CD4-positive, alpha-beta T cell treated with Interleukin-17A for 4 hours (primary cell): ENCODE data around the gene MARCHF9.
"Not testable (repeated sequence)": the region's sequence is repeated elsewhere in the genome, so short reads cannot be mapped to it uniquely, and the experiment has no call there.

ENCODE experiments used
- DNase-seq: peaks from one replicate; pipeline ENCODE4 v3.0.0-alpha.2; 2020; ENCODE audit warnings: mixed read lengths

MARCHF9 gene, protein sequence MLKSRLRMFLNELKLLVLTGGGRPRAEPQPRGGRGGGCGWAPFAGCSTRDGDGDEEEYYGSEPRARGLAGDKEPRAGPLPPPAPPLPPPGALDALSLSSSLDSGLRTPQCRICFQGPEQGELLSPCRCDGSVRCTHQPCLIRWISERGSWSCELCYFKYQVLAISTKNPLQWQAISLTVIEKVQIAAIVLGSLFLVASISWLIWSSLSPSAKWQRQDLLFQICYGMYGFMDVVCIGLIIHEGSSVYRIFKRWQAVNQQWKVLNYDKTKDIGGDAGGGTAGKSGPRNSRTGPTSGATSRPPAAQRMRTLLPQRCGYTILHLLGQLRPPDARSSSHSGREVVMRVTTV

DNA sequence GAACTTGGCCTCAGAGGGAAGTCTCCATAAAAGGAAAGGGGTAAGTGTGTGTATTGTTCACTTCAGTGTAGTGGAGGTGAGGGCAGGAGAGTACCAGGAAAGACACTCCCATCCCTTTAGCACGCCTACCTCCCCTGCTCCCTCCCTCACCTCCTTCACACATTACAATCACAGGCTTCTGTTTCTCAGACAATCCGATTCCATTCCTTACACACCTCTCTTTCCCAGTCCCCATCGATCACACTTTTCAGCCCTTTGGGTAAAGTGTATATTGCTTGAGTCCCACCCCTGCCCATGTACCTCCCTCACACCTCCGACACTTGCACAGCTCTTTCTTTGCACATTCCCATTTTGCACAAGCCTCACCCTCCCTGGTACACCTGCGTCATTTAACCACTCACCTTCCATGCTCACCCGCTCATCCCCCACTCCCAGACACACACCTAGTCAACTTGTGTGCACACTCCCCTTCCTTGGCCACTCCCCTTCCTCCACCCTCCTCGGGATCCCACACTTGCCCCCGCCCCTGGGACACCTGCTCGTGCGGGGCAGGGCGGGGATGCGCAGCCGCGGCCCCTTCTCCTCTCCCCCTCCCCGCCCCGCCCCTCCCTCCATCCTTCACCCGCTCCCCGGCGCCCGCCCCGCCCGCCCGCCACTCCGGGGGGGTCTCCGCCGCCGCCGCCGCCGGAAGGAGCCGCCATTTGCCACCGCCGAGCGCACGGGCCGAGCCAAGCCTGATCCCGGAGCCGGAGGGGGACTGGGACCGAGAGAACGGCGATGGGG lies at the start of gene MARCHF9:
TSS of gene MARCHF9 (plus strand) at position 693 of the 783 bp plus-strand sequence. CDS start 426 bp downstream, outside the sequence.
- peak; percentile 96 for DNase-seq

DNA sequence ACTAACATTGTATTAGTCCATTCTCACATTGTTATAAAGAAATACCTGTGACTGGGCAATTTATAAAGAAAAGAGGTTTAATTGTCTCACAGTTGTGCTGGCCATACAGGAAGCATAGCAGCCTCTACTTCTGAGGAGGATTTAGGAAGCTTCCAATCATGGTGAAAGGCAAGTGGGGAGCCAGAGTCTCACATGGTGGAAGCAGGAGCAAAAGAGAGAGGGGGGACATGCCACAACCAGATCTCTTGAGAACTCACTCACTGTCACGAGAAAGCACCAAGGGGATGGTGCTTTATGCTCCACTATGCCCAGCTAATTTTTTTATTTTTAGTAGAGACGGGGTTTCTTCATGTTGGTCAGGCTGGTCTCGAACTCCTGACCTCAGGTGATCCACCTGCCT lies 47.7 kb upstream of the MARCHF9 start:
- DNase-seq: no peak

DNA sequence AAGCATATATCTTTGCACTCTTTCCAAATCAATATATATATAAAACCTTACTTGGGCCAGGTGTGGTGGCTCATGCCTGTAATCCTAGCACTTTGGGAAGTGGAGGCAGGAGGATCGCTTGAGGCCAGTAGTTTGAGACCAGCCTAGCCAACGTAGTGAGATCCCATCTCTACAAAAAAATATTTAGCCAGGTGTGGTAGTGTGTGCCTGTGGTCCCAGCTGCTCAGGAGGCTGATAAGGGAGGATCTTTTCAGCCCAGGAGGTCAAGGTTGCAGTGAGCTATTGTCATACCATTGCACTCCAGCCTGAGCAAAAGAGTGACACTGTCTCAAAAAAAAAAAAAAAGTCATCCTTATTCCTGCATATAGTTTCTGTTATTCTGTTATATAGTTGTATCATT lies 46.6 kb upstream of the MARCHF9 start:
- DNase-seq: no peak

DNA sequence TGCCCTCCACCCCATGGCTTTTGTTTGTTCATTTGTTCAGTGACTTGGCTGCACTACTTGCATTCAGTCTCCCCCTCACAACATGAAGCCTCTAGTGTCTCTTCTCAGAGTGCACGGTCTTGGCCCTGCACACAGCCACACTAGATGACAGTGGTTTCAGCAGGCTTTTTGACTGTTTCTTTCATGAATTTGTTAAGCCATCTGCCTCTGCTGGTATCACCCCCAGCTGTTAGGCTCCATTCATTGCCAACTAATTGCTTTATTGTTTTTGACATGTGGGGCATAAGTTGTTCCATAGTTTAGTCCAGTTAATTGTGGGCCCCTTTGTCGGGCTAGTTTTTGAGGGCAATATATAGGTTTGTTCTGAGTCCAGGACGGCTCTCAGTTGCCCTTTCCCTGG lies 42.2 kb upstream of the MARCHF9 start:
- no peak for DNase-seq

DNA sequence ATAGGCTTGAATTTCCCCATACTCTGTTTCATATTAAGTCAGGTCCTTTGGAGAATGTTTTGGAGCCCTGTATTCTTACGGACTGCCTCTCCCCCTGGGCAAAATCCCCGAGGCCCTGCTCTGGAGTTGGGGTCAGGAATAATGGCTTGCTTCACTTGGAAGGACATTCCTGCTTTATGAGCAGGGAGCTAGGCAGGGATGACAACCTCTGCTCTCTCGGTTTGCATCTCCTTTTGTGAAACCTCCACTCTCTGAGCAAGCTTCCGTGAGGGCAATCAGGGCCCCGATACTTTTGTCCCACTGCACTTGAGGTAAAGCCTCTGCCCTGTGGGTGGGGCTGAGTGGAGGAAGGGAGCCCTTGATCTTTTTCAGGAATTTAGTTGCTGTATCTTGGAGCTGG lies 41.7 kb upstream of the MARCHF9 start:
- no peak for DNase-seq

DNA sequence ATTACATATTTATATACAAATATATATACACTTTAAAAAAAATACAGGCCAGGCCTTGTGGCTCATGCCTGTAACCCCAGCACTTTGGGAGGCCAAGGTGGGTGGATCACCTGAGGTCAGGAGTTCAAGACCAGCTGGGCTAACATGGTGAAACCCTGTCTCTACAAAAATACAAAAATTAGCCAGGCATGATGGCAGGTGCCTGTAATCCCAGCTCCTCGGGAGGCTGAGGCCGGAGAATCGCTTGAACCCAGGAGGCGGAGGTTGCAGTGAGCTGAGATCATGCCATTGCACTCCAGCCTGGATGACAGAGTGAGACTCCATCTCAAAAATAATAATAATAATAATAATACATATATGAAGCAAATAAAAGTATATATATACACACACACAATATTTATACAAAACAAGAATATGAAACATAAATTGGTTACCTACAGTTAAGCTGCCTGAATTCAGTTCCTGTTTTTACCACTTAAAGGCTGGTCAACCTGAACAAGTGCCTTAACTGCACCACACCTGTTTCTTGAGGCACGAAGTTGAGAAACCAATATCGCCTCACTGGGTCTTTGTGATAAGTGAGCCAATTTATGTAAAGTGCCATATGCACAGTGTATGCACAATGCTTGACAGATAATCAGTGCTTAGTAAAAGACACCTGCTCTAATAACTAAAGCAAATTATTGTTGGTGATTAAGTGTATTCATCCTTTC lies 39.7 kb upstream of the MARCHF9 start:
- DNase-seq: not testable (repeated sequence)

GRCh38 chr12:57715786-57716185 lies 39.1 kb upstream of the MARCHF9 start:
- DNase-seq: no peak

DNA sequence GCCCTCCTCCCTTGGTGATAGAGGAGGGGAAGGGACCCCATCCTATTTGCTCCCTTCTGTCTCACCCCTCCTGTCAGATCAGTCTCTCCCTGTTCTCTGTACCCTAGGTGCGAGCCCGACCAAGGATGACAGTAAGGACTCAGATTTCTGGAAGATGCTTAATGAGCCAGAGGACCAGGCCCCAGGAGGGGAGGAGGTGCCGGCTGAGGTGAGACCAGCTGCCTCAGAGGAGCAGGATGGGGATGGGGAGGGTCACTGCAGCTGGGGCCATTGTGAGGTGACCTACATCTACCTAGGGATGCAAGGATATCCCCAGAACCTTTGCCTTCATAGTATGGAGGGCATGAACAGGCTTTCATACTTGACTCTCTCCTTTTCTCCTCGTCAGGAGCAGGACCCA lies 38.6 kb upstream of the MARCHF9 start:
- no peak for DNase-seq

DNA sequence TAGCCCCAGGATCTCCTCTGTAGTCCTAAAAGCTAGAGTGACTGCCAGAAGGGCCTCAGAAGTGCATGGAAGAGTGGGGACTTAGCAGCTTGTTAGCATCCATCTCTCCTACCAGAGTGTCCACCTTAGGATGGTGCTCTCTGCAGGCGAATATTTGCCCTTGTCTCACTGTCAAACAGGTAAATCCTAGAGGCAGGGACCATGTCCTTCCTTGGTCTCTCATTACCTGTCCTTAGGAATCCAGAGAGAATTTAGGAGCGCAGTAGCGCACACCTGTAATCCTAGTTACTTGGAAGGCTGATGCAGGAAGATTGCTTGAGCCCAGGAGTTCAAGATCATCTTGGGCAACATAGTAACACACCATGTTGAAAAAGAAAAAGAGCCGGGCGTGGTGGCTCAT lies 37.8 kb upstream of the MARCHF9 start:
- DNase-seq: no peak

DNA sequence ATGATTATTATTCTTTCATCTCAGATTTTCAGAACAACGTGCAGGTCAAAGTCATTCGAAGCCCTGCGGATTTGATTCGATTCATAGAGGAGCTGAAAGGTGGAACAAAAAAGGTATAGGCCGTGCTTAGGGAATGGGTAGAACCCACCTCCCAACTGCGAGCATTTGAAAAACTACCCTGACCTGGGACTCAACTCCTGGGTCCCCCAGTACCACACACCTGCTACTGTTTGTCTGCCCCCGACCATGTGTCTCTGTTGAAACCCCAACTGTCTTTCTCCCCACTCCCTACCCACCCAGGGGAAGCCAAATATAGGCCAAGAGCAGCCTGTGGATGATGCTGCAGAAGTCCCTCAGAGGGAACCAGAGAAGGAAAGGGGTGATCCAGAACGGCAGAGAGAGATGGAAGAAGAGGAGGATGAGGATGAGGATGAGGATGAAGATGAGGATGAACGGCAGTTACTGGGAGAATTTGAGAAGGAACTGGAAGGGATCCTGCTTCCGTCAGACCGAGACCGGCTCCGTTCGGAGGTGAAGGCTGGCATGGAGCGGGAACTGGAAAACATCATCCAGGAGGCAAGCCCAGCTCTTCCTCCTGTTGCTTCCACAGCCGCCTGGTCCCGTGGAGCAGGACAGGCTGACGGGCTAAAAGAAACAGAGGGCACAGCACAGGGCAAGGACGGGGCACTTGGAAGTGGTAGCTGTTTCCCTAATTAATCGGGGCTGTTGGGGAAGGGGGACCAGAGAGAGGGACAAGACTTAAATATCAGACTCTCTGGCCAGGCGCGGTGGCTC lies 36.9 kb upstream of the MARCHF9 start:
- no peak for DNase-seq

GRCh38 chr12:57718641-57719528 lies 36.0 kb upstream of the MARCHF9 start:
- no peak for DNase-seq

GRCh38 chr12:57719777-57720605 lies 34.9 kb upstream of the MARCHF9 start:
- no peak for DNase-seq

DNA sequence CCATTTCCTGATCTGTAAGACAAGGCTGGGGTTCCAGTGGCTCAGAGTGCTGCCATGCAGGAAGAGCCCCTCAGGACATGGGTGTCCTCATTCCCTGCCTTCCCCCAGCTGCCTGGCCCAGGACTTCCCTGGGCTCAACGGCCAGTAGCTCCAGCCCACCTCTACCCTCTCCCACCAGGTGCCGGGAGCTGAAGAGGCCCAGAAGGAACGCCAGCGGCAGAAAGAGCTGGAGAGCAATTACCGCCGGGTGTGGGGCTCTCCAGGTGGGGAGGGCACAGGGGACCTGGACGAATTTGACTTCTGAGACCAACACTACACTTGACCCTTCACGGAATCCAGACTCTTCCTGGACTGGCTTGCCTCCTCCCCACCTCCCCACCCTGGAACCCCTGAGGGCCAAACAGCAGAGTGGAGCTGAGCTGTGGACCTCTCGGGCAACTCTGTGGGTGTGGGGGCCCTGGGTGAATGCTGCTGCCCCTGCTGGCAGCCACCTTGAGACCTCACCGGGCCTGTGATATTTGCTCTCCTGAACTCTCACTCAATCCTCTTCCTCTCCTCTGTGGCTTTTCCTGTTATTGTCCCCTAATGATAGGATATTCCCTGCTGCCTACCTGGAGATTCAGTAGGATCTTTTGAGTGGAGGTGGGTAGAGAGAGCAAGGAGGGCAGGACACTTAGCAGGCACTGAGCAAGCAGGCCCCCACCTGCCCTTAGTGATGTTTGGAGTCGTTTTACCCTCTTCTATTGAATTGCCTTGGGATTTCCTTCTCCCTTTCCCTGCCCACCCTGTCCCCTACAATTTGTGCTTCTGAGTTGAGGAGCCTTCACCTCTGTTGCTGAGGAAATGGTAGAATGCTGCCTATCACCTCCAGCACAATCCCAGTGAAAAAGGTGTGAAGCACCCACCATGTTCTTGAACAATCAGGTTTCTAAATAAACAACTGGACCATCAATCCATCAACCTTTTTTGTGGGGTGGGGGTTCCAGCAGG lies 34.0 kb upstream of the MARCHF9 start:
- DNase-seq: no peak

DNA sequence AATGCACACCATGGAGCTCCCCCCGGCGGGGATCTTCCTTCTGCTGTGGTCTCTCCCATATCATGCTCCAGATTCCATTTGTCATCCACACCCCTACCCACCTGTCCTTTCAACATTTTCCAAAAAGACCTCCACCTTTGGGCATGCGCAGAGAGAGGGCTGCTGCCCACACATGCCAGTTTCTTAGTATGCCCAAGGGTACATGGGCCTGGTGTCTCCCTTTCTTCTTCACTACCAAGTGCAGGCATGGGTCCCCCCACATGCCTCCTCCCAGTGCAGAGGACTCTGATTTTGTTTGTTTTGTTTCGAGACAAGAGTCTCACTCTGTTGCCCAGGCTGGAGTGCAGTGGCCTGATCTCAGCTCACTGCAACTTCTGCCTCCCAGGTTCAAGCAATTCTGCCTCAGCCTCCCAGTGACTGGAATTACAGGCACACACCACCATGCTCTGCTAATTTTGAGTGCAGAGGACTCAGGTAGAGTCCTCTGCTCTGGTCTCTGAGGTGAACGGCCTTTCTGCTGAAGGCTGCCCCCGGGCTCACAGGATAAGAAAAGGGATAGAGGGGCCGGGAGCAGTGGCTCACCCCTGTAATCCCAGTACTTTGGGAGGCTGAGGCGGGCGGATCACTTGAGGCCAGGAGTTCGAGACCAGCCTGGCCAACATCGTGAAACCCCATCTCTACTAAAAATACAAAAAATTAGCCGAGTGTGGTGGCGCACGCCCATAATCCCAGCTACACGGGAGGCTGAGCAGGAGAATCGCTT lies 32.9 kb upstream of the MARCHF9 start:
- not testable (repeated sequence) for DNase-seq

GRCh38 chr12:57722716-57723629 lies 31.9 kb upstream of the MARCHF9 start:
- DNase-seq: no peak

DNA sequence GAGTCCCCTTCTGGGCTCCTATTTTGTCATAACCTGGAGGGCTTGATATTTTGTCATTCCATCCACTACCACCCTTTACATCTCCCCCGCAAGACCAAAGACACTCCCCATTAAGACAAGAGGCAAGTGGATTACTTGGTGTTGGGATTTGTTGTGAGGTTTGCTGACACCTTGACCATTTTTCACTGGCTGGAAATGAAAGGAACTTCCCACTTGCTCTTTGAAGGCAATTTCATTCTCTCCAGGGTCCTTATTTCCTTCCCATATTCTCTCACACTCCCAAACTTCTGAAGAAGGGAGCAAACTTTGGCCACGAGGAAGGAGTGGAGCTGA lies 31.3 kb upstream of the MARCHF9 start:
- DNase-seq: no peak
